OCI-LY3 (cell line): ENCODE results near the gene THBS1.

ENCODE experiments used
- CTCF ChIP-seq: fragments of 200-600, 300-600 bp; sonication (generic); IDR thresholded peaks from 2 replicates; pipeline ENCODE4 v1.5.1; 2014; ENCODE audit warnings: antibody characterized with exemption, low read length, low read depth
- EZH2phosphoT487 ChIP-seq: fragments of 200-600 bp; shearing (Covaris generic); IDR thresholded peaks from 2 replicates; pipeline ENCODE4 v1.6.1; 2018; ENCODE audit warnings: antibody characterized with exemption, mixed run types, low read depth

DNA sequence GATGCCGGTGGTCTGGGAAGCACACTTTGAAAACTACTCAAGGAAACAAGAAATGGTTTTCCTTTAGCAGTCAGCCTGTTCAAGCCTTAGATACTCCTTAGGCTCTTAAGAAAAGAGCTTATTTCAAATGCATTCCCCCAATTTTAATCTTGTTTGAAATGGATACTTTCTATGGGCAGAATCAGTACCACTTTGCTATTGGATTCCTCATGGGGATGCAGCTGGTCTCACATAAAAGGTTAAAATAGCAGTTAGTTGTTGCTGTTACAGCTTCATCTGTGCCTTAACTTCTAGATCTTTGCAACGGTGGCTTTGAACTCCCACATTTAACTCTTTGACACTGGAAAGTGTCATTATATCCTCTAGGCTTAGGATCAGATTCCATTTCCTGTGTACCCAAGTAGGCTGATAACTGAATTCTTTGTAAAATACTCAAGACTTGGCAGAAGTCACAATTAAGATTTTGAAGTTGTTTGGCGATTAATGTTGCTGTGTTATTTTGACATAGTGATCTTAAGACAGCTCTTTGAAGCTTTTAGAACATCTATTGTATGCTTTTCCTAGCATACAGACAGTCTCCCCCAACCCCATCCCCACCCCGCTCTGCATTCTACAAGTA, 2.2 kb downstream of the THBS1 start:
- no peak for TF ChIP-seq CTCF
- no peak for TF ChIP-seq EZH2phosphoT487
